Subcutaneous adipose tissue (tissue), 4 donors: Measurements from ENCODE around the gene ZNF507. TPM values are rescaled to one million over a fixed set of nuclear protein-coding genes. Genes with fewer than 3 reads are reported as not detected.

Experiments
- total RNA-seq, 4 donors: library from RNA; depleted of rRNA; stranded (reverse); fragments of >200 nt; gene quantifications; one replicate each; pipeline ENCODE4 v1.1.0, GENCODE V29; 2016
- TF ChIP-seq, protein P1 (sequence below): fragments of 450-650 bp; IDR thresholded peaks from one replicate; pipeline ENCODE4 v1.5.1; 2016; ENCODE audit warnings: low read depth, mild to moderate bottlenecking, control low read depth, antibody characterized with exemption, moderate library complexity

ZNF507 gene
- total RNA-seq, 4 donors from 2014 or later = 14.1 to 22.0 (median 20.3) TPM

DNA sequence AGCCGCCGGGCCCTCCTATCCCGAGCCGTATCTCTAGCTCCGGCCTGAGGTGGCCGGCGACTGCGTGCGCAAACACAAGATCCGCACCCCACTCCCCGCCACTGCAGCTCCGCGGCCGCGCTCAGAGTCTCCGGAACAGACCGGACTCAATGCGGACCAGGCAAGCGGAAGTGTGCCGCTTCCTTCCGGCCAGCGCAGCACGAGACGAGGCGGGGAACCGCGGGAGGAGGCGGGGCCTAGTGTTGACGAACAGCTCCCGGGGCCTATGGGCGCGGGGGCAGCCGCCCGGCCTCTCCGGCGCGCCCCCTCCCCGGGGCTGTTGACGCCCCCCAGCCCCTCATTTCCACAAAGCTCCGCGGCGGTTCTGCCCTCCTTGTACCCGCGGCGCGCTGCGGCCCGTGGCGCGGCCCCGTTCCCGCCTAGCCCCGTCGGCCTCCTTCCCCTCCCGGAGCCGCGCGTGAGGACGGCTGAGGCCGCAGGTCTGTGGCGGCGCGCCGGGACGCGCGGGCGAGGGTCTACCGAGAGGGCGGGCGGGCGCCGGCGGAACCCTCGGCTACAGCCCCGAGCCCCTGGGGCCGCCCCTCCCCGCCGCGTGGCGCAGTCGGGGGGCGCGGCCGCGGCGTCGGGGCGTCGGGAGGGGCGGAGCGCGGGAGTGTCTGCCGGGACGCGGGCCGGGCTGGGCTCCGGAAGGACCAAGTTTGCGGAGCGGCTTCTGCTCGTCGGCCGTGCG is 60.2 kb downstream of the ZNF507 start, which contains the start of gene DPY19L3:
Gene DPY19L3 (plus strand): TSS at position 340 of the 730 bp plus-strand sequence. CDS start 2,484 bp downstream, outside the sequence.
- TF ChIP-seq, protein P1, sequence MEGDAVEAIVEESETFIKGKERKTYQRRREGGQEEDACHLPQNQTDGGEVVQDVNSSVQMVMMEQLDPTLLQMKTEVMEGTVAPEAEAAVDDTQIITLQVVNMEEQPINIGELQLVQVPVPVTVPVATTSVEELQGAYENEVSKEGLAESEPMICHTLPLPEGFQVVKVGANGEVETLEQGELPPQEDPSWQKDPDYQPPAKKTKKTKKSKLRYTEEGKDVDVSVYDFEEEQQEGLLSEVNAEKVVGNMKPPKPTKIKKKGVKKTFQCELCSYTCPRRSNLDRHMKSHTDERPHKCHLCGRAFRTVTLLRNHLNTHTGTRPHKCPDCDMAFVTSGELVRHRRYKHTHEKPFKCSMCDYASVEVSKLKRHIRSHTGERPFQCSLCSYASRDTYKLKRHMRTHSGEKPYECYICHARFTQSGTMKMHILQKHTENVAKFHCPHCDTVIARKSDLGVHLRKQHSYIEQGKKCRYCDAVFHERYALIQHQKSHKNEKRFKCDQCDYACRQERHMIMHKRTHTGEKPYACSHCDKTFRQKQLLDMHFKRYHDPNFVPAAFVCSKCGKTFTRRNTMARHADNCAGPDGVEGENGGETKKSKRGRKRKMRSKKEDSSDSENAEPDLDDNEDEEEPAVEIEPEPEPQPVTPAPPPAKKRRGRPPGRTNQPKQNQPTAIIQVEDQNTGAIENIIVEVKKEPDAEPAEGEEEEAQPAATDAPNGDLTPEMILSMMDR = no peak

DNA sequence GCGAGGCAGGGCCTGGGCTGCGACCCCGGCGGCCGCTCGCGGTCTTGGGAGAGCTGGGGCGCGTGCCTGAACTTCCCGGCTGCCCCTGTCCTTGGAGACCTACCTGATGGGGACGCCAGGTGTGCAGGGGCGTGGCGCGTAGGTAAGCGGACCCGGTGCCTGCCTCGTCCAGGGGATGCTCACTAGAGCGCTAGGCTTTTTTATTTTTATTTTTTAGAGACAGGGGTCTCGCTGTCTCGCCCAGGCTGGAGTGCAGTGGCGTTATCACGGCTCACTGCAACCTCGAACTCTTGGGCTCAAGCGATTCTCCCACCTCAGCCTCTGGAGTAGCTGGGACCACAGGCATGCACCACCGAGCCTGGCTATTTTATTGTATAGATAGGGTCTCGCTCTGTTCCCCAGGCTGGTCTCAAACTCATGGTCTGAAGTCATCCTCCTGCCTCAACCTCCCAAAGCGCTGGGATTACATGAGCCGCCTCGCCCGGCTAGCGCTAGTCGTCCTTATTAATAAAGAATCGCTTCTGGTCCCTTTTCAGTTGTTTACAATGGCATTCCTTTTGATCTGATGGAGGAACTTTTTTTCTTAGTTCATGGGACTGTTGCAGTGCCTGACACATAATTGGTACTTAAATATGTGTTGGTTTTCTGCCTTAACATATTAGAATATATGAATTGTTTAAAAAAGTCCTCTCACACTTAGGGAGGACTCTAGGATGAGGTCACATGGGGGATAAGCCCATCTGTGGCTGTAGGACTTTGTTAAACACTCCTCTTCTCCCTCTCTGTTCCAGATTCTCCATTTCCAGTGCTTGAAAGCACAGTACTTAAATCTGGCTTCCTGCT is 61.0 kb downstream of the ZNF507 start:
- TF ChIP-seq, protein P1 = no peak

DNA sequence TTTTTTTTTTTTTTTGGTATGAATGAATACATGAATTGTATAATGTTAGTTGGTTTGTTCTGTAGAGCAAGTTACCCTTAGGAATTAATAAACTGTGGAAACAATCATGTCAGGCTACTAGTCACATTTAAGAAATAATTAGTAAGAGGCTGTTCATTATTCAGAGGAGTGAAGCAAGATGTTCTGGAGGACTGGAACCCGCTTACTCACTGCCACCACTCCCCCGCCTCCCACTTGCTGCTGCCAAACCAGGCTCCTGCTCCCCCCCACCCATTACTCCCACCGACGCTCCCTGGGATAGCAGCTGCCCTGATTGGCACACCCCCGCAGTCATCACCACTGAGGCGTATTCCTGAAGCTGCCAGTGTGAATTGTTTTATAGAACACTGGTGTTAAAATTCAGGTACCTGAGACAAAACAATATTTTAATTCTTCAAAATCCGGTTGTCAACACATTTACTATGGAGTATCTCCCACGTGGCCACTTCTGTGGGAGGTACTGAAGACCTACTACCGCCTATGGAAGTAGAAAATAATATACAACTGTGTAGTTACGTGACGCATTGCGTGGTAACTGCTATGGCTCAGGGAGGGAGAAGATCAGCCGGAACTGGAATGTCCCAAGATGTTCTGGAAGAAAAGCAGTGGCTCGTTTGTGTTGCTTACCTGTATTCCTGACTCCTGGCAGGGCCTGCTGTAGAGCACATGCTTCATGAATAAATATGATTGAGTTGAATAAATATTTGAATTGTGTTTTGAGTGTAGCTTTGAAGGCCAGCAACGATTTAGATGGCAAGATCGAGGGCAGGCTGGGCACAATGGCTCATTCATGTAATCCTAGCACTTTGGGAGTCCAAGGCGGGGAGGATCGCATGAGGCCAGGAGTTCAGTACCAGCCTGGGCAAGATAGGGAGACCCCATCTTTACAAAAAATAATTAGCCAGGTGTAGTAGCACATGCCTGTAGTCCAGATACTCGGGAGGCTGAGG is 61.9 kb downstream of the ZNF507 start:
- TF ChIP-seq, protein P1 = no peak

DNA sequence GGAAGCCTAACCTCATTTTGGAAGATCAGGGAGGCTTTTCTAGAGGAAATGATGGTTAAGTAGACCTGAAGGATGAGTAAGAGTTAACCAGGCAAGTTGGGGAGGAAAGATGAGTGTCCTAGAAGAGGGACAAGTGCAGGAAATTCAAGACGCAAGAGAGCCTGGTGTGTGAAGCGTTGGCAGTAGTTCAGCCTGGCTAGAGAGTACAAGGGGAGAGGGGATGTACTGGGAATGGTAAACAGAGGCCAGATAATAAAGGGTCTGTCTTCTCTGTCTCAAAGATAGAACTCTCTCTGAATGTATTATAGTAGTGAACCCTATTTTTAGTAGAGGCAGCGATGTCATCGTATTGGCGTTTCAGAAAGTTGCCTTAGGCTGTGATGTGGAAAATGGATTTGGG is 69.8 kb downstream of the ZNF507 start:
- TF ChIP-seq, protein P1 = no peak

DNA sequence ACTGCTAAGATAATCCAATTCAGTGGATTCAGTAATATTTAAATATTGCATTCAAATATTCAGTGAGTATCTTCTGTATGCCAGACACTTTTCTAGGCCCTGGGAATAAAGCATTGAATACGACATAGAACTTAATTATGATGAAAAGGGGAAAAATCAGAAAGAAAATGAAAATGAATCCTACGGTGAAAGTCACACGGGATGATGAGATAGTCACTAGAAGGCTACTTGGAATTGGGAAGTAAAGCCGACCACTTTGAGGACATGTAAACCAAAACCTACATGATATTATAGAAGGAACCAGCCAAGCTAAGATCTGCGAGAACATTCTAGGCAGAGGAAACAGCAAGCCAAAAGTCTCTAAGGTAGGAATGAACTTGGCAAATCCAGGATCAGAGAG is 70.3 kb downstream of the ZNF507 start:
- TF ChIP-seq, protein P1 = no peak

DNA sequence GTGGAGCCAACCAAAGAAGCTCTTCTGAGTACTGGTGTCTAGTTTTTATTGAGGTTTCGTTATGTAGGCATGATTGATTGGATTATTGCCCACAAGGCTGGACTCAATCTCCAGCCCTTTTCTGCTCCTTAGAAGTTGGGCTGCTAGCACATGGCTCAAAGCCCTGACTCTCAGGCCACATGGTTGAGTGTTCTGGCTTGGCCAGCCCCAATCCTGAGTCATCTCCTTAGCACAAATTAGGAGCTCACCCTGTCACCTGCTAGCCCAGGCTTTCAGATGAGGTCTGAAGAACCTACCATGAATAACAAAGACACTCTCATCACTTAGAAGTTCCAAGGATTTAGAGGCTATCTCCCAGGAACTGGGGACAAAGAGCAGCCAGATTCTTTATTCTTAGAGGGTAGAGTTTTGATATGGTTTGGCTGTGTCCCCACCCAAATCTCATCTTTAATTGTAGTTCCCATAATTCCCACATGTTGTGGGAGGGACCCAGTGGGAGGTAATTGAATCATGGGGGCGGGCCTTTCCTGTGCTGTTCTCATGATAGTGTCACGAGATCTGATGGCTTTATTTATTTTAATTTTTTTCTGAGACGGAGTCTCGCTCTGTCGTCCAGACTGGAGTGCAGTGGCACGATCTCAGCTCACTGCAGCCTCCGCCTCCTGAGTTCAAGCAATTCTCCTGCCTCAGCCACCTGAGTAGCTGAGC is 71.5 kb downstream of the ZNF507 start:
- TF ChIP-seq, protein P1 = no peak
